Activated CD4-positive, alpha-beta T cell treated with anti-CD3 and anti-CD28 coated beads, Interleukin-2, amount 50 U/mL, for 24 hours (primary cell): ENCODE results near the gene PLXDC2.

Source experiments
- DNase-seq, 2 donors: peaks; one replicate each; pipeline ENCODE4 v3.0.0-alpha.2; 2020; ENCODE audit warnings: low read depth in 1 of 2, low spot score in 1 of 2

Gene PLXDC2

GRCh38 chr10:19935176-19935575 is 118.9 kb downstream of the PLXDC2 start:
- no peak for DNase-seq

- DNase-seq: no peak
These were observed 120.1 kb downstream of the PLXDC2 start for GRCh38 chr10:19936289-19936688.

- DNase-seq: no peak
These were observed 121.8 kb downstream of the PLXDC2 start for GRCh38 chr10:19937989-19938388.

- no peak for DNase-seq
These were observed 125.1 kb downstream of the PLXDC2 start for GRCh38 chr10:19941206-19941880.

- DNase-seq: no peak
These were observed 128.9 kb downstream of the PLXDC2 start for GRCh38 chr10:19944911-19945663.

GRCh38 chr10:19946245-19946644 is 130.0 kb downstream of the PLXDC2 start:
- DNase-seq: no peak

GRCh38 chr10:19946791-19947190 is 130.6 kb downstream of the PLXDC2 start:
- no peak for DNase-seq

- DNase-seq: no peak
These were observed 131.0 kb downstream of the PLXDC2 start for GRCh38 chr10:19947215-19947614.

GRCh38 chr10:19947656-19948055 is 131.4 kb downstream of the PLXDC2 start:
- no peak for DNase-seq

GRCh38 chr10:19952224-19953010 is 136.2 kb downstream of the PLXDC2 start:
- DNase-seq: no peak

- DNase-seq: no peak
These were observed 138.4 kb downstream of the PLXDC2 start for GRCh38 chr10:19954601-19955000.

GRCh38 chr10:19956516-19957032 is 140.3 kb downstream of the PLXDC2 start:
- DNase-seq: no peak

GRCh38 chr10:19958787-19959186 is 142.6 kb downstream of the PLXDC2 start:
- no peak for DNase-seq

- no peak for DNase-seq
These were observed 145.1 kb downstream of the PLXDC2 start for GRCh38 chr10:19961076-19962053.

GRCh38 chr10:19964625-19965024 is 148.4 kb downstream of the PLXDC2 start:
- DNase-seq: no peak

- DNase-seq: no peak
These were observed 150.5 kb downstream of the PLXDC2 start for GRCh38 chr10:19966751-19967150.

- no peak for DNase-seq
These were observed 151.7 kb downstream of the PLXDC2 start for GRCh38 chr10:19967981-19968380.

- DNase-seq: no peak
These were observed 152.5 kb downstream of the PLXDC2 start for GRCh38 chr10:19968745-19969144.

- no peak for DNase-seq
These were observed 154.0 kb downstream of the PLXDC2 start for GRCh38 chr10:19970256-19970655.

GRCh38 chr10:19970717-19971116 is 154.5 kb downstream of the PLXDC2 start:
- DNase-seq: no peak
